Memory B cell (primary cell): ENCODE data around the gene PARS2.

Source experiments
- ATAC-seq: fragments of 150-1000 bp; cut with Tn5 transposase; 2 replicates; pipeline ENCODE4 v1.10.0; 2021; ENCODE audit warnings: low read depth, mild to moderate bottlenecking, moderate library complexity
- DNase-seq, 2 donors: peaks; one replicate each; pipeline ENCODE4 v3.0.0; 2022; ENCODE audit warnings: low spot score in 2 of 2
- H3K27ac Mint-ChIP-seq: one replicate; pipeline ENCODE4 v1.8.0; 2022; ENCODE audit warnings: mild to moderate bottlenecking, moderate library complexity, mixed read lengths
- H3K27me3 Mint-ChIP-seq: one replicate; pipeline ENCODE4 v1.8.0; 2022; ENCODE audit warnings: mixed read lengths
- H3K36me3 Mint-ChIP-seq: one replicate; pipeline ENCODE4 v1.8.0; 2022; ENCODE audit warnings: mild to moderate bottlenecking, mixed read lengths
- H3K4me1 Mint-ChIP-seq: one replicate; pipeline ENCODE4 v1.8.0; 2022; ENCODE audit warnings: mixed read lengths
- H3K4me3 Mint-ChIP-seq: one replicate; pipeline ENCODE4 v1.8.0; 2022; ENCODE audit warnings: mild to moderate bottlenecking, moderate library complexity, mixed read lengths
- H3K9me3 Mint-ChIP-seq: one replicate; pipeline ENCODE4 v1.8.0; 2022; ENCODE audit warnings: mixed read lengths

The PARS2 gene

DNA sequence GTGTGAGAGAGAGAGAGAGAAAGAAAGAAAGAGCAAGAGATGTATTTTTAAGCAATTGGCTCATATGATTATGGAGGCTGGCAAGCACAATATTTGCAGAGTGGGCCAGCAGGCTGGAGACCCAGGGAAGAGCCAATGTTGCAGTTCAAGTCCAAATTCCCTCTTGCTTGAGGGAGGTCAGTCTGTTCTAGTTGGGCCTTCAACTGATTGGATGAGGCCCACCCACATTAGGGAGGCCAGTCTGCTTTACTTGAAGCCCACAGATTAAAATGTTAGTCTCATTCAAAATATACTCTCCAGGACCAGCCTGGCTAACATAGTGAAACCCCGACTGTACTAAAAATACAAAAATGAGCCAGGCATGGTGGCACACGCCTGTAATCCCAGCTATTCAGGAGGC is 8.6 kb upstream of the PARS2 start:
- H3K4me1 Mint-ChIP-seq = no peaks in the 10 kb centered on the region
- no peak for ATAC-seq

DNA sequence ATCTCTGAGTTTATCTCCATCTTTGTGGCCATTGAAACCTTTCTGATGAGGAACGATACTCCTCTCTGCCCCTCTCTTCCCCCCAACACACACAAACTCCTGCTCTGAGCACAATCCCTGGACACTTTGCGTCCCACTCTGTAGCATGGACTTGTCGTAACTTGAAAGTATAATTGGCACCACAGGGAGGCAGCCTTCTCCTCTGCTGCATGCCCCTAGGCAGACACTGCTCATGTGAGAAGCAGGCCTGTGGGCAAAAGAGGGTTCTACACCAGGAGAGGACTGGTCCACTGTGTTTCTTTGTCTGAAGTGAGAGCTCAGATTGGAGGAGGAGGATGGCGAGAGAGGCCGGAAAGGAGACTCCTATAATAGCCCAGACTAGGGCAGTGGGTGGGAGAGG is 3.8 kb upstream of the PARS2 start:
- Mint-ChIP-seq H3K4me1 (peaks cover 8% of the 10 kb centered on the region), H3K4me3 (no peak overlapping the region), H3K9me3 (no peaks in the 10 kb centered on the region), H3K27me3 (no peaks in the 10 kb centered on the region), H3K27ac (no peak overlapping the region), H3K36me3 (no peaks in the 10 kb centered on the region)
- no peak for ATAC-seq
- no peak for DNase-seq

More for the DNA sequence above, 8.6 kb upstream of the PARS2 start:
- Mint-ChIP-seq H3K36me3 (peaks cover 2% of the 10 kb centered on the region), H3K4me3 (no peak overlapping the region), H3K27ac (no peak overlapping the region), H3K27me3 (peaks cover 2% of the 10 kb centered on the region), H3K9me3 (no peaks in the 10 kb centered on the region)
- DNase-seq = no peak

DNA sequence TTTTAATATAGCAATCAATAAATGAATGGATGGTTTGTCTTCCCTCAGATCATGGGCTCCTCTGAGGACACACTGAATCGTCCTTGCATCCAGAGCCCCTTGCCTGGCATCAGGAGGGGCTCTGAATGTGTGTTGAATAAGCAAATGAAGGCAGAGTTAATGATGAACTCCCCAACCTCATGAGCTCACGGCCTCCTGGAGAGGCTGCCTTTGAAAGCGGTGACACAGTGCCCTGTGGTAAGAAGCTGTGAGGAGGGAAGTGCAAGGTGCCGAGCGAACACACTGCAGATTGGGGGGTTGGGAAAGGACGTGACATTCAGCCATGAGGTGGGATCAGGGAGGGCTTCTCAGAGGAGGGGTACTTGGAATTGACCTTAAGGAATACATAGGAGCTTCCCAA is 3.2 kb upstream of the PARS2 start:
- Mint-ChIP-seq H3K36me3 (no peaks in the 10 kb centered on the region), H3K4me3 (no peak overlapping the region)

DNA sequence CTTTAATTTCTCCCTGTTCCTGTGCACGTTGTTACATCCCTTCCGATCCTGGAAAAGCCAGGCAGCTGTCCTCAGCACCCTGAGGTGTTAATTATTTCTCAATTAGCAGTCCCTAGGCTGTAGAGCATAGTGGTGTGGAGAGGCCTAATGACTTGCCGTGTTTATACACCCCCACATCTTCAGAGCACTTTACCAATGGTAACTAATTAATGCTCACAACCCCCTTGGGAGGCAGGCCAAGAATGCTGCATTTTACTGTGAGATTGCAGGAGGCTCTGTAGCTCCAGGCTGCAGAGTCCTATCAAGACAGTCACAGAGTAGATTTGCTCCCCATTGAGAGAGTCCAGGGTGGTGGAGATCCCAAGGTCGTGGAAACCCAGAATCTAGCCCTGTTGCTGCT is 2.4 kb upstream of the PARS2 start:
- H3K4me3 Mint-ChIP-seq = no peak overlapping the region
- H3K9me3 Mint-ChIP-seq = no peaks in the 10 kb centered on the region
- H3K27ac Mint-ChIP-seq = no peak overlapping the region
- ATAC-seq = no peak
- no peaks in the 10 kb centered on the region for H3K27me3 Mint-ChIP-seq
- H3K36me3 Mint-ChIP-seq = no peaks in the 10 kb centered on the region
- peaks cover 8% of the 10 kb centered on the region for H3K4me1 Mint-ChIP-seq
- no peak for DNase-seq

More for the DNA sequence above, 3.2 kb upstream of the PARS2 start:
- ATAC-seq (no peak), DNase-seq (no peak)
- Mint-ChIP-seq H3K27ac (no peak overlapping the region), H3K27me3 (no peaks in the 10 kb centered on the region), H3K4me1 (peaks cover 8% of the 10 kb centered on the region), H3K9me3 (no peaks in the 10 kb centered on the region)

DNA sequence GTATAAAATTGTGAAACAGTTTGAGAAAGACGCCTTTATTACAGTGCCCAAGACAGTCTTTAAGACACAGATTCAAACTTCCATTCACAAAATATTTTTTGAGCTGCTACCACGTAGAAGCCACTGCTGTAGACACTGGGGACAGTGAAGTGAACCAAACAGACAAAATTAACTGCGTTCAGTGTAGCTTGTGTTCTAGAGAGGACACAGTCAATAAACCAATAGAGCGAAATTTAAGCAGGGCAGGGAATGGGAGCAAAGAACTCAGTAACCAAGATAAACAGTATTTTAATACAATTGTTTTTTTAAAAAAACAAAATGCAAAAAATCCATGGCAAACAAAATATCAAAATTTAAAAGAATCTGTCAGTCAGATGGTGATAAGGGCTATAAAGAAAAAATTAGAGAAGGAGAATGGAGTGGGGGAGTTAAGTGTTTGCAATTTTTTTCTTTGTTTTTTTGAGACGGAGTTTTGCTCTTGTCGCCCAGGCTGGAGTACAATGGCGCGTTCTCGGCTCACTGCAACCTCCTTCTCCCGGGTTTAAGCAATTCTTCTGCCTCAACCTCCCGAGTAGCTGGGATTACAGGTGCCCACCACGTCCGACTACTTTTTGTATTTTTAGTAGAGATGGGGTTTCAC is 719 bp upstream of the PARS2 start:
- peak overlapping the region; percentile 92 for H3K4me3 Mint-ChIP-seq
- peak overlapping the region; percentile 95 for H3K27ac Mint-ChIP-seq
- H3K4me1 Mint-ChIP-seq = peaks cover 13% of the 10 kb centered on the region
- H3K27me3 Mint-ChIP-seq = no peaks in the 10 kb centered on the region
- DNase-seq (no peak), ATAC-seq (peak; percentile 18)
- no peaks in the 10 kb centered on the region for H3K36me3 Mint-ChIP-seq
- no peaks in the 10 kb centered on the region for H3K9me3 Mint-ChIP-seq

DNA sequence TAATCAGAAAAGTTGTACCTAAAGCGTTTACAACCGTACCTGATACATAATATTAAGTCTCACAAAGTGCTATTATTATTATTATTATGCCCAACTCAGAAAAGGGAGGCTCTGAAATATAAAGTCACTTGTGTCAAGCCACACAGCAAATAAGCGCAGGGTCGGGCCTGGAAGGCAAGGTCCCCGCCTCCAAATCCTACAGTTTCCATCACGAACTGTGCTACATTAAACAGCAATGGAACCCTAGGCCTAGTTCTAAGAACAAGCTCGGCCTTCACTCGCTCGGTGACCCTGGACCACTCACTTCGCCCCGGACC is 549 bp downstream of the PARS2 start:
- H3K4me3 Mint-ChIP-seq = peak overlapping the region; percentile 92
- ATAC-seq = no peak
- H3K36me3 Mint-ChIP-seq = no peaks in the 10 kb centered on the region
- DNase-seq = peak in 1 of 2 donors; percentile 15
- H3K27ac Mint-ChIP-seq = no peak overlapping the region
- H3K27me3 Mint-ChIP-seq = no peaks in the 10 kb centered on the region
- H3K4me1 Mint-ChIP-seq = peaks cover 15% of the 10 kb centered on the region
- no peaks in the 10 kb centered on the region for H3K9me3 Mint-ChIP-seq

DNA sequence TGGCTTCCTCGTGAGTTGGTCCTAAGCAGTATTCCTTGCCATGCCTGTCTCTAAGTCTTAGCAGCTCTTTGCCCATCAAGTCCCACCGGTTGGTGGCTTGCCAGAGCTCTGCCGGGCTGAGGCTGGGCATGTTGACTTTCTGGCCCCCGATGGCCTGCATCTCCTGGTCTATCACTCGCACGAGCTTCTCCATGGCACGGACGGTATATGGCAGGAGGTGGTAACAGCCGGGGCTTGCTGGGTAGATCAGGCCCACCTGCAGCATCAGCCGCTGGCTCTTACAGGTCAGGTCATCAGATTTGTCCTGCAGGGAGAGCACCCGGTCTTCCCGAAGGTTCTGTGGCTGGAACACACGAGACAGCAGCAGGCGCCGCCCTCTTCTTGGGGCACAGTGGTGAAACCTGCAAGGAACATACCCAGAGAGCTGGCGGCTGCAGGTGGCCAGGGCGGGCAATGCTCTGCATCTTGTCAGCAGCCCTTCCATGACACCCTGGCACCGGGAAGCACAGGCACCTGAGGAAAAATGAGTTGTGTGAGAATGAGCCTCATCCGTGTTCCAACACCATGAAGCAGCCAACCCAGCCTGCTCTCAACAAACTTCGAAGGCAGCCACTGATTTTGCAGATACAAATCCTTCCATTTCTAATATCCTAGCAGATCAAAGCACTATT is 5.5 kb downstream of the PARS2 start:
- H3K27me3 Mint-ChIP-seq = no peaks in the 10 kb centered on the region
- no peak overlapping the region for H3K4me3 Mint-ChIP-seq
- DNase-seq = no peak
- H3K4me1 Mint-ChIP-seq = peaks cover 6% of the 10 kb centered on the region
- H3K36me3 Mint-ChIP-seq = peaks cover 2% of the 10 kb centered on the region
- H3K27ac Mint-ChIP-seq = no peak overlapping the region
- no peak for ATAC-seq
- no peaks in the 10 kb centered on the region for H3K9me3 Mint-ChIP-seq

DNA sequence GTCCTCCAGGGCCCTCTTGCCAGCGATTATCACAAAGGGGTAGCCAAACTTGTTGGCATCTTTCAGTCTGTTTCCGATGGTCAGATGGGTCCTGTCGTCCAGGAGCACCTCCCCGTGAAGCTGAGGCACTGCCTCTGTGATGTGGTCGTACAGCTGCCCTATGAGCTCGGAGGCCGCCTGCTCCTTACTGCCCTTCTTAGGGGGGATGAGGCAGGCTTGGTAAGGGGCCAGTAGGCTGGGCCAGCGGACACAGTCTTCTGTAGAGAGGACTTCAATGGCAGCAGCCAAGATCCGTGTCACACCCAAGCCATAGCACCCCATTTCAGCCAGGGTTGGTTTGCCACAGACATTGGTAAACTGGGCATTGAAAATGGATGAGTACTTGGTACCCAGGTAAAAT is 6.5 kb downstream of the PARS2 start:
- no peaks in the 10 kb centered on the region for H3K9me3 Mint-ChIP-seq

DNA sequence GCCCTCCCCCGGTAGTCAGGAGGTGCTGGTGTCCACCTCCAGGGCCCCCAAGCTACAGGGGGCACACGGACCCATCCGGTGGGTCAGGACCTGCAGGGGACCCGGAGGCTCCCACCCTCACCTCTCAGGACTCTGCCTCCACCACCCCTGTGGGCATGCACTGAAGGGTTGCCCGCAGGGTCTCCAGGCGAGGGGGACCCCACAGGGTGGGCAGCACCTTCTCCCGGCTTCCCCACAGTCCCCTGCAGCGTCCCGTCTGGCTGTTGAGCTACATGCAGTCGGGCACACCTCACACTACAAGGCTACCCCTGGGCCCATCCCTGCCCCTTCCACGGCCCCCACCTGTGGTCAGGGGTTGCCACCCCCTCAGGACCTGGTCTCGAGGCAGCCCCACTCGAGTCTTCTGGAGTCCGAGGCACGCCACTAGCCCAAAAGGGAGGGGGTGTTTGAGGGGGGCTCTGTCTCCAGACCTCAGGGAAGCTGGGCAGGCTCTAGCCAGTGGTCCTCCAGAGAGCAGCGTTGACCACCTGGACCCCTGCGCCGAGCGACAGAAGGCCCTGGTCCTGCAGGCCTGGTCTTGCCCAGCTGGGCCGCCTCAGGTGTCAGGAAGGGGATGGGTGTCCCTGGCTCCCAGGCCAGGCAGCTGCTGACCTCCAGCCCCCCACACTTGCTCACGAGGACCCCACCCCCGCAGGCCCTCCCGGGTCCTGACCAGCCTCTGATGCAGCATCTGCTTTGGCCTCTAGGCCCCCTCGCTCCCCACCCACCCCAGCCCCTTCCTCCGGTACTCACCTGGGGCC is 9.6 kb downstream of the PARS2 start:
- no peak overlapping the region for H3K27ac Mint-ChIP-seq
- H3K4me1 Mint-ChIP-seq = no peaks in the 10 kb centered on the region
- H3K9me3 Mint-ChIP-seq = no peaks in the 10 kb centered on the region
- ATAC-seq = no peak
- DNase-seq = no peak
- H3K36me3 Mint-ChIP-seq = peaks cover 2% of the 10 kb centered on the region
- no peaks in the 10 kb centered on the region for H3K27me3 Mint-ChIP-seq
- H3K4me3 Mint-ChIP-seq = no peak overlapping the region

More for the DNA sequence above, 6.5 kb downstream of the PARS2 start:
- Mint-ChIP-seq H3K27ac (no peak overlapping the region), H3K4me3 (no peak overlapping the region), H3K27me3 (no peaks in the 10 kb centered on the region), H3K4me1 (peaks cover 6% of the 10 kb centered on the region), H3K36me3 (peaks cover 2% of the 10 kb centered on the region)
- ATAC-seq (no peak), DNase-seq (no peak)

DNA sequence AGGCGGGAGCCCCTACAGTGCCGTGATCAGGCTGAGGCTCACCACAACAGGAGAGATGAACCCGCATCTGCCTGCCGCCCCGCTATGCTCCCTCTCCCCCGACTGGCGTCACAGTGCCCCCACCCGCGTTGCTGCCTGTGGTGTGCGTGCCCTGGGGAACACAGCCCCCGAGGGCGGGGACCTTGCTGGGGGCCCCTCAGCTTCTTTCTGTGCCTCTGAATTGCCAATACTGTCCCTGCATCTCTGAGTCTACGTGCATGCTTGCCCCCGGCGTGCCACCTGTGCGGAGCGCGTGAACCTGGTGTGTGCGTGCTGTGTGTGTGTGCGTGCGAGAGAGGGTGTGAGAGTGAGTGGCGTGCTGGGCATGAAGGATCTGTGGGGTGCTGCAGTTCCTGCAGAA is 10.3 kb downstream of the PARS2 start:
- H3K27me3 Mint-ChIP-seq = no peaks in the 10 kb centered on the region
- no peak overlapping the region for H3K4me3 Mint-ChIP-seq
- H3K27ac Mint-ChIP-seq = no peak overlapping the region
- ATAC-seq (no peak), DNase-seq (no peak)
- H3K36me3 Mint-ChIP-seq = peaks cover 2% of the 10 kb centered on the region
- no peaks in the 10 kb centered on the region for H3K9me3 Mint-ChIP-seq
- H3K4me1 Mint-ChIP-seq = no peaks in the 10 kb centered on the region

DNA sequence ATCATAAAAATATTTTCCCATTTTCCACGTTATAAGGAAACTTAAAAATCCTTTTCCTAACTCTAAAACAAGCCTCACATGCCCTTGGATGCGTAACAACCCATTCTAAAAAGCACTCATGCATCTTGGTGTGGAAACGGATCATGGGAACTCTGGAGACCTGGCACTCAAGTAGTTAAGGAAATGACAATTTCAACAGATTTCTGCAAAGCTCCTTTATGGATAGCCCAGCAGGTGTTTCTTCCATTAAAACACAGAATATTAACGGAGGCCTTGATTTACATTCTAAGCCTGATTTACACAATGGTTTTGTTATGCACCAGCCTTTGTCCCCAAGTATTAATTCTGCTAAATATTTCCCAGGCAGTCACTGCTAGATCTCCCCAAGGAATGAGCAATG is 12.9 kb downstream of the PARS2 start:
- Mint-ChIP-seq H3K27ac (no peak overlapping the region), H3K4me1 (no peaks in the 10 kb centered on the region), H3K36me3 (no peaks in the 10 kb centered on the region), H3K27me3 (peaks cover 3% of the 10 kb centered on the region), H3K4me3 (no peak overlapping the region), H3K9me3 (no peaks in the 10 kb centered on the region)
- ATAC-seq (no peak), DNase-seq (no peak)

DNA sequence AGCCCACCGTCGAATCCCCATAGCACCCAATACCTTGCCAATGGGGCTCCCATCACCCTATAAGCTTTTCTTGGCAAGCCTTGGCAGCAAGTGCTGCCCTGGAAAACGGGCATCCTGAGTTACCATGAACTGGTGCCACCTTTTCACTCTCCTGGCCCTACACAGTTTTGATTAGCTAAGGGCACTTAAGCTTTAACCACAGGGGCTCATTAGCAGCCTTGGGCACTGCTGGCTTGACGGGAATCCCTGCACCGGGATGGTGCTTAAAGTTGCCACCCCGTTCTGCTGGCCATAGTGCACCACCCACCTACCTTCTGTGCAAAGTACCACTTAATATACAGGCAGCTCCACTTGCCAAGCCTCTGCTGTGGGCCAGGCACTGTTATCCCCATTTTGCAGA is 13.7 kb downstream of the PARS2 start:
- H3K9me3 Mint-ChIP-seq = no peaks in the 10 kb centered on the region

DNA sequence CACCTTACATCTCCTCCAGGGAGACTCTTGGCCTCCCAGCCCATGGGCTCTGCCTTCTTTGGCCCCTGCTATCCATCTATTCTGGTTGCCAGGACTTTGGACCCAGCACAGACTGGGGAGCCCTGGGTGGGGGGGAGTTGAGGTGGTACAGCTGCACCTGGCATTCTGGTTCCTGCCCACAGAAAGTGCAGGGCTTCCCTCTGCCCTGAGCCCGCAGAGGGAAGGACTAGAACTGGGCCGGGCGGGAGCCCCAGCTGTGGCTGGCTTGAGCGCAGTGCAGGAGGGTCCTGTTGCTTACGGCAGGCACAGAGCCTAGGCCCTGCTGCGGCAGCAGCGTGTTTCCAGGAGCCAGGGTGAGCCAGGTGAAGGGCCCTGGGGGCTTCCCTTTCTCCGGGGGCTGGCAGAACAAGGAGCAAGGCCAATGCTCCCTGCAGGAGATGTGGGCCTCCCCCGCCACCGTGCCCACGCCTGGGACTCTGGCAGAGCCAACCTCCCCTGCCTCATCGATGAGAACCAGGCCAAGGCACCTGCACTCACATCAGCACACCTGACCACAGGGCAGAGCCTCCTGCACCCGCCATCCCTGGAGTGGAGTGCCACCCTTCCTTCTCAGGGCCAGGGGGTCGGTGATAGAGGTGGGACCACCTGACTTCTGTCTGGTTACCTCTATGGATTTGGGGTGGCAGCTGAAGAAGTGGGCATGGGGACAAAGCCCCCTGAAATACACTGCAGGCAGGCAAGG is 16.1 kb downstream of the PARS2 start:
- DNase-seq (no peak), ATAC-seq (no peak)
- Mint-ChIP-seq H3K27me3 (peaks cover 3% of the 10 kb centered on the region), H3K4me1 (no peaks in the 10 kb centered on the region), H3K9me3 (no peaks in the 10 kb centered on the region), H3K4me3 (no peak overlapping the region), H3K36me3 (peaks cover 2% of the 10 kb centered on the region), H3K27ac (no peak overlapping the region)

More for the DNA sequence above, 13.7 kb downstream of the PARS2 start:
- no peaks in the 10 kb centered on the region for H3K4me1 Mint-ChIP-seq
- no peak overlapping the region for H3K27ac Mint-ChIP-seq
- ATAC-seq (no peak), DNase-seq (no peak)
- no peaks in the 10 kb centered on the region for H3K36me3 Mint-ChIP-seq
- H3K27me3 Mint-ChIP-seq = peaks cover 3% of the 10 kb centered on the region
- no peak overlapping the region for H3K4me3 Mint-ChIP-seq

DNA sequence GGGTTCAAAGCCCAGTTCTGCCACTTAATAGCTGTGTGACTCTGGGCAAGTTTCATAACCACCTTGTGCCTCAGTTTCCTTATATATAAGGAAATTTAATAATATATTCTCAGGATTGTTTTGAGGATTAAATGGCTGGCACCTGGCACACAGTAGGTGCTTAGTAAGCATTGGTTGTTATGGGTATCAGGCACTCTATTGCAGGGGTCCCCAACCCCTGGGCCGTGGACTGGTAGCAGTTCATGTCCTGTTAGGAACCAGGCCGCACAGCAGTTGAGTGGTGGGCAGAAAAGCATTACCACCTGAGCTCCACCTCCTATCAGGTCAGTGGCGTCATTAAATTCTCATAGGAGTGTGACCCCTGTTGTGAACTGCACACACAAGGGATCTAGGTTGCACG is 18.5 kb downstream of the PARS2 start:
- Mint-ChIP-seq H3K4me3 (no peak overlapping the region), H3K27me3 (peaks cover 3% of the 10 kb centered on the region), H3K9me3 (no peaks in the 10 kb centered on the region), H3K4me1 (no peaks in the 10 kb centered on the region), H3K27ac (no peak overlapping the region), H3K36me3 (peaks cover 10% of the 10 kb centered on the region)
- ATAC-seq = no peak
- DNase-seq = no peak
